DND-41 (cell line): ENCODE results near the gene TAF10.

Source experiments
- EZH2 ChIP-seq: IDR thresholded peaks from 3 replicates; pipeline ENCODE4 v1.6.1; 2012; ENCODE audit warnings: borderline replicate concordance, low read depth, mild to moderate bottlenecking, moderate library complexity, low read length, inconsistent platforms; ENCODE audit not compliant: severe bottlenecking
- TF ChIP-seq, protein P1 (sequence below): IDR thresholded peaks from 2 replicates; pipeline ENCODE4 v1.5.1; 2012; ENCODE audit warnings: borderline replicate concordance, low read length, moderate library complexity, mild to moderate bottlenecking; ENCODE audit not compliant: poor library complexity, severe bottlenecking; ENCODE audit errors: extremely low read depth

DNA sequence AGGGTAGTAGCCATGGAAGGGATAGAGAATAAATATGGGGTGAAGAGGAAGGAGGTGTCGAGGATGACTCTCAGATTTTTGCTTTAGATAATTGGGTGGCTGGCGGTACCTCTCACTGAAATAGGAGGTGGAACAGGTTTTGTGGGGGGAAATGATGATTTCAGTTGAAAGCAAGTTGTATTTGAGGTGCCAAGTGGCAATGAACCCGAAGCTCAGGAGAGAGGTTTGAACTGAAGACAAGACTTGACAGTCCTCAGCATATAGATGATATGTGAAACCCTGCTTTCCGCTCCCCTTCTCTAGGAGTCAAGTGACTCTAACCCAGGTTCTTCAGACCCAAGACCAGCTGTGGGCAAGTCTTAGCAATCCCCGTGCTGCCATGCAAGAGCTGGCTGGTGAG is 42.3 kb downstream of the TAF10 start:
- TF ChIP-seq, protein P1, sequence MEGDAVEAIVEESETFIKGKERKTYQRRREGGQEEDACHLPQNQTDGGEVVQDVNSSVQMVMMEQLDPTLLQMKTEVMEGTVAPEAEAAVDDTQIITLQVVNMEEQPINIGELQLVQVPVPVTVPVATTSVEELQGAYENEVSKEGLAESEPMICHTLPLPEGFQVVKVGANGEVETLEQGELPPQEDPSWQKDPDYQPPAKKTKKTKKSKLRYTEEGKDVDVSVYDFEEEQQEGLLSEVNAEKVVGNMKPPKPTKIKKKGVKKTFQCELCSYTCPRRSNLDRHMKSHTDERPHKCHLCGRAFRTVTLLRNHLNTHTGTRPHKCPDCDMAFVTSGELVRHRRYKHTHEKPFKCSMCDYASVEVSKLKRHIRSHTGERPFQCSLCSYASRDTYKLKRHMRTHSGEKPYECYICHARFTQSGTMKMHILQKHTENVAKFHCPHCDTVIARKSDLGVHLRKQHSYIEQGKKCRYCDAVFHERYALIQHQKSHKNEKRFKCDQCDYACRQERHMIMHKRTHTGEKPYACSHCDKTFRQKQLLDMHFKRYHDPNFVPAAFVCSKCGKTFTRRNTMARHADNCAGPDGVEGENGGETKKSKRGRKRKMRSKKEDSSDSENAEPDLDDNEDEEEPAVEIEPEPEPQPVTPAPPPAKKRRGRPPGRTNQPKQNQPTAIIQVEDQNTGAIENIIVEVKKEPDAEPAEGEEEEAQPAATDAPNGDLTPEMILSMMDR, result no peak
- no peak for TF ChIP-seq EZH2
